Right kidney (tissue), 1 donor: ENCODE results near the gene NCEH1.

Experiments
- DNase-seq: peaks from one replicate; pipeline ENCODE4 v3.0.0-alpha.2; 2016

Gene NCEH1

DNA sequence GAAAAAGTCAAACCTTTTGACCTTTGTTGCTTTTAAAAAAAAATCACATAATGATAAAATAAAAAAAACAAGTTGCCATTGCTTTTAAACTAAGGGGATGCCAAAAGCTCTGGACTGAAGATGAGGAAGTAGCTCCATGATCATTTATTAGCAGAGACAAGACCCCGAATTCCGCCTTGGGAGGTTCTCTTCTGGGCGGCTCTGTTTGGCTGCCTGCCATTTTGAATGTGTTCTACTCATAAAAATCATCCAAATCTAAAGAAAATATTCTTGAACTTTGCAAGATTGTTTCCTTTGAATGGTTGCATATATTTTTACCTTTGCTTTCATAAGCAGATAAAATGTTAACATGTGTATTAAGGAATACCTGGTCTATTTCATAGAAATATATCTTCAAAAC lies 63.8 kb downstream of the NCEH1 start:
- no peak for DNase-seq

DNA sequence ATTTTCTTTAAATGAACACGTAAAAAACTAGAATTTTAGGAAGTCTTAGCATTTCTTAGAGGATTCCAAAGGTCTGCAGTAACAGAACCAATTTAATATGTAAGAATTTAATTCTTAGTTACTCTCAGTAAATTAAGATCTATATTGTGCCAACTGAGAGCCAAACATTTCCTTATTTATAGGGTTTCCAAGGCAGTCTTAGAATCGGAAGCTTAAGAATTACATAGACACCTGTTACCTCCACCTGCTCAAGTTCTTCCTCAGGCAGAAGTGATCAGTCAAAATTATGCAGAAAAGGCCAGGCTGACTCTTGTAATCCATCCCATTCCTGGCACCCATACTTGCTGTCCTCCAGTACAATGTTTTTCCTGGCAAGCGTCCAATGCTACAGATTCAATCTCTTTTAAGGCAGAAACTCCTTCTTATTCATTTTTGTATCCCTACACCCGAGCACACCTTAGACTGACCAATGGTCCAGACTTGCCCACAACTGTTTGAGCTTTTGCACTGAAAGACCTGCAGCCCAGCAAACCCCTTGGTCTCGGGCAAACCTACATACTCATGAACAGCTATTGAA lies 64.3 kb downstream of the NCEH1 start:
- no peak for DNase-seq

DNA sequence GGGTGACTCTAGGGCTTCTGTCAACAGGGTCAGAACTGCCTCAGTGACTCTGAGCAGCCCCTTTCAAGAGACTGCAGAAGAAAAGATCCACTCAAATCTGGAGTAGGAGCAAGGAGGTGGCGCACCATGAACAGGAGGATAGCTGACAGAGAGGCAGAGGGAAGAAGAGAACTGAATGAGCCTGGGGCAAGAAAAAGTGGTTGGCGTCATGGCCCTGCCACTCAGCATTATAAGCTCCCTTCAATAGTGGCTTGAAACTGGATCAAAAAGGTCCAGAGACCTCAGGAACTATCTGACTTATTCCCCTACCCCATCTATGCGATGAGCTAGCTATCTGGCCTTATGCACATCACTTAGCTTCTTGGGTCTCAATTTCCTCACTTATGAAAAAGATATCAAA lies 66.6 kb downstream of the NCEH1 start:
- no peak for DNase-seq

DNA sequence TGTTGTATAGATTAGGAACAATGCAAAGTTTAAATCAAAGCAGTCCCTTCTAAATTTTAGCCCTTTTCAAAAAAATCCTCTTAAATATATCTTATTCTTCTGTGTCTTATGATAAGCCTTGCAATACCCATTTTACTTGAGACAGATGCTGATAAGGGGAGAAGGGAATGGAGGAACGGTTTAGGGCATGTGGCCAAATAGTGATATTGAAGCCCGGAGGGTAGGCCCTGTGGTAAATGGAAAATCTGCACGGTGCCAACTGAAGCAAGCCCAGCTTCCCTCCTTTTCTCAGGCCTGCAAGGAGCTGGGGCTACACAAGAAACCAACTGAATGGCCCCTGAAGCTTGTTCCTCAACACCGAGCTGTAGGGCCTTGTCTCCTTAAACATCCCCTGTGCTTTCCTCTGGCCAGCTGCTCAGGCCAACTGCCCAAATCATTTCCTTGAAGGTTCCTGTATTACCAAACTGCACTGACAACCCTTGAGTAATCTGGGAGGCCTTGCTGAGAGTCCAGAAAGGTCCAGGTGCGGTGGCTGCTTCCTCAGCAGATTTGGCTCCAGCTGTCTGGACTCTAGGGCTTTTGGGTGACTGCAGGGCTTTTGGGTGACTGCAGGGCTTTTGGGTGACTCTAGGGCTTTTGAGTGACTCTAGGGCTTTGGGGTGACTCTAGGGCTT lies 67.2 kb downstream of the NCEH1 start:
- no peak for DNase-seq

- DNase-seq: no peak
These were observed 69.6 kb downstream of the NCEH1 start for GRCh38 chr3:172641291-172641690.

DNA sequence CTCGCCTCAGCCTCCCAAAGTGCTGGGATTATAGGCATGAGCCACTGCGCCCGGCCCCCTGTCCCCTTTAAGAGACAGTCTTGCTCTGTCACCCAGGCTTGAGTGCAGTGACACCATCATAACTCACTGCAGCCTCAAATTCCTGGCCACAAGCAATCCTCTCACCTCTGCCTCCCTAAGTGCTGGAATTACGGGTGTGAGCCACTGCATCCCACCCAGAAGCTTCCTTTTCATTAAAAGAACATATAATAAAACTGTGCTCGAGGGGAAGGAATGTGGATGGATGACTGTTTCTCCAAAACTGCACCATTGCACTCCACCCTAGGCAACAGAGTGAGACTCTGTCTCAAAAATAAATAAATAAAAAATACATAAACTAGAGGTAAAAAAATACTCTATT lies 70.1 kb downstream of the NCEH1 start:
- DNase-seq: no peak

GRCh38 chr3:172635588-172635987 lies 75.3 kb downstream of the NCEH1 start:
- DNase-seq: no peak

GRCh38 chr3:172634948-172635347 lies 75.9 kb downstream of the NCEH1 start:
- DNase-seq: no peak

GRCh38 chr3:172630316-172630715 lies 80.6 kb downstream of the NCEH1 start:
- no peak for DNase-seq

DNA sequence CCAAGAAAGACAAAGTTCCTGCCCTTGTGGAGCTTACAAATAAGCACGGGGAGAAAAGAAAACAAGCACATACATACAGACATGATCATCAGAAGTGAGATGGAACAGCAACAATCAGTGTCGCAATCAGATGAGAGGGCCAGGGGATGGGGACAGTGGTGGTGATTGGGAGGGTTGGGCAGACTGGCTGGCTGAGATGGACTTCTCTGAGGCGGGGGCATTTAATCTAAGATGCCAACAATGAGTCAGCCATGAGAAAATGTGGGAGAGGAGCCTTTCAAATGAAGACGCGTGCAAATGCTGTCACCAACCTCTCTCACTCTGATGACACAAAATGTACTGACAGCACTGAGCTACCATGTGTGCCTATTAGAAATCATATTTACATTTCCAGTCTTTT lies 81.4 kb downstream of the NCEH1 start:
- DNase-seq: no peak

DNA sequence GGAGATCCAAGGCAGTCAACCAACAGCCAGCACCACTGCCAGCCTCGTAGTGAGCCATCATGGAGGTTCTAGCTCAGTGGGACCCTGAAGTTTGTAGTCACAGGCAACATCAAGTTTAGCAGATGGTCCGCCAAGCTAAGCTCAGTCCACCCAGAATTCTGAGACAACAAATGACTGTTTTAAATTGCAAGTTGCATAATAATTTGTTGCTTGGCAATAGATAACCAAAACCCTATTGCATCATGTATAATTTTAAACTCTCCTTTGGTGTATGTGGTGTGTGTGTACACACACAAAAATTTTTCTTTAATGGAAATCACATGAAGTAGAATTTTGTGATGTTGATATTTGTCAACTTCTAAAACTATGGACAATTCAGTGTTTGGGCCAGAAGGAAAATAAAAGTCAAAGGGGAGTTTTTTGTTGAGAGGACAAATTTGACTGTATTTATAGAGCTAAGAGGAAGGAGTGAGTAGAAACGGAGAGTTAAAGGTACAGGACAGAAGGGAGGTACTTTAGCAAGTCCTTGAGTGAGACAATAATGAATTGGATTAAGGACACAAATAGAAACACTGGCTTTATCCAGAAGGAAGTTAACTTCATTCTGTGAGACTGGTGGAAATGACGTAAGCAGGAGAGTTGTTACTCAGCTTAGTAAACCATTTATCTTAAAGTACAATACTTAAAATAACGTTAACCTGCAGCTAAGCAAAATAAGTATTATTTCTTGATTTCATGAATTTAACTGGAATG lies 83.6 kb downstream of the NCEH1 start:
- DNase-seq: no peak

DNA sequence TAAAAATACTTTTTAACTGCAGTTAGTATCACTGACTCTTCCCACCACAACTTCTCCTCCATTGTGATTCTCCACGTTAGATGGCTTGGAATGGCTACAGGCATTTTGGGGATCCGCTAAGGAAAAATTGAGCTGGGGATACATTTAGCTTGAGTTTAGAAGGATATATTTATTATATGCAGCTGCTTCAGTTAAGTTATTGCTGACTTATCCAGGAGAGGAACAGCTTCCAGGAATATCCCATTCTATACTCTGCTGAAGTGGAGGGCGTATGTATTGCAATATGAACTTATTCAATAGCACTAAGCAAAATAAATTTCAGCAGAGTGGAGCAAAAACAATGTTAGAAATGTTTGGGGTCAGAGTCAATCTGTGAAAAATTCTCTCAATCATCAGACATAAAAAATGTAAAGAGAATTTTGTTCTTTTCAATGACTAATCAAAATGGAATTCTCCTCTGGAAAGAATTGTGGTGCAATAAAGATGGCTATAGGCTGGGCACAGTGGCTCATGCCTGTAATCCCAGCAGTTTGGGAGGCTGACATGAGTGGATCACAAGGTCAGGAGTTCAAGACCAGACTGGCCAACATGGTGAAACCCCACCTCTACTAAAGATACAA lies 84.7 kb downstream of the NCEH1 start:
- DNase-seq: no peak

GRCh38 chr3:172625404-172625803 lies 85.5 kb downstream of the NCEH1 start:
- no peak for DNase-seq

DNA sequence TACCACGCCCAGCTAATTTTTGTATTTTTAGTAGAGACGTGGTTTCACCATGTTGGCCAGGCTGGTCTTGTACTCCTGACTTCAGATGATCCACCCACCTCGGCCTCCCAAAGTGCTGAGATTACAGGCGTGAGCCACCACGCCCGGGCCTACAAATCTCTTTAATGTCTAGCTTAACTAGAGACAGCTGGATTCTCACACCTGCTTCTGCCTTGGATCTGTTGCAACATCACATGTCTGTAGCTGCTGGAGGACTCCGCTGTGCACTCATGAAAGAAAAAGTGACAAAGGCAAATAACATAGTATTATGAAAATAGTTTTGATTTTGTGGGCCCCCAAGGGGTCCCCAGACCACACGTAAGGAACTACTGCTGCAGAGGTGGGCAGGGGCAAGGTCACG lies 85.9 kb downstream of the NCEH1 start:
- DNase-seq: no peak

DNA sequence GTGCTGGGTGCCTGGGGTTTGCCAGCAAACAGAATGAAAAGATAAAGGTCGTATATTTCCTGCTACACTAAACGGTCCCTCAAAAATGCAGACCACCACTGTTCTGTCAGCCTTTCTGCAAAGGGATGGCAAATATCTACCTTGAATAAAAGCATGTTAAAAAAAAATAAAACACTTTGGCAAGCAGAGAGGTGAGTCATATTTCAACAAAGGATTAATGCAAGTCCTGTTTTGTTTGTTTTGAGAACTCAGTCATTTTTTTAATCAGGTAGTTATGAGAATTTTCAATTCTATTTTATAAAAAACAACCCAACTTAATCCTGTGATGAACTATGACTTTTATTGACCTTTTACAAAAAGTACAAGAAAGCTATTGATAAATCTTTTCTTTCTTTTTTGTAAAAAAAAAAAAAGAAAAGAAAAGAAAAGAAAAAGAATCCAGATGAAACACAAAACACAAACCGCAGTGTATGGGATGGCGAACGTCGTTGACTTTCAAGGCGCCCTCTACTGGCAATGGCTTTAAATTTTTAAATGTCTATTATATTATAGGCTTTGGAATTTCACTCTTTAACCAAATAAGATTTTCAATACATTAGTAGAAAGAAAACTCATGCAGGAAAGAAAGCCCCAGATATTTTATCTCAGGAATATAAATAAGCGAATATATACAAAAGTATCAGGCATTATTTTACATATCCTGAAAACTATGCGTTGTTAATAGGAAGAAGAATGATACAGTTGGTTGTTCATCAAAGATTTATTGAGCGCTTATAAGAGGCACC lies 87.8 kb downstream of the NCEH1 start:
- DNase-seq: no peak

GRCh38 chr3:172622156-172622555 lies 88.7 kb downstream of the NCEH1 start:
- DNase-seq: no peak

DNA sequence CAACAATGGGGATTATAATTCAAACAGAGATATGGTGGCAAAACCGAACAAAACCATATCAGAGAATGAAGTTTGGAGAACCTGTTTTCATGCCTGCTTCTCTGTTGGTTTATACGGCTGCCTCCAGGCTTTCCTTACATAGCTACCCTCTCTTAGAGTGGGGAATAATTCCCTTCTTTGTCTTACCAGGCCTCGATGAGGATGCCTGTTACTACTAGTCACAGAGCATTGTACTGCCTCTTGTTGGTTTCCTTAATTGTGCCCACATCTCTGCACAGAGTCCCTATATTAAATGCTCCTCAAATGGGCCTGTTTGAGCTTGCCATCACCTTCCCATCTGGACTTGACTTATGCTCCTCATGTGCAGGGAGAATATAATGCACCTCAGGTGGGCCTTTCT lies 92.9 kb downstream of the NCEH1 start:
- no peak for DNase-seq

- DNase-seq: no peak
These were observed 93.7 kb downstream of the NCEH1 start for GRCh38 chr3:172617013-172617706.

GRCh38 chr3:172616031-172616461 lies 94.8 kb downstream of the NCEH1 start:
- DNase-seq: no peak

DNA sequence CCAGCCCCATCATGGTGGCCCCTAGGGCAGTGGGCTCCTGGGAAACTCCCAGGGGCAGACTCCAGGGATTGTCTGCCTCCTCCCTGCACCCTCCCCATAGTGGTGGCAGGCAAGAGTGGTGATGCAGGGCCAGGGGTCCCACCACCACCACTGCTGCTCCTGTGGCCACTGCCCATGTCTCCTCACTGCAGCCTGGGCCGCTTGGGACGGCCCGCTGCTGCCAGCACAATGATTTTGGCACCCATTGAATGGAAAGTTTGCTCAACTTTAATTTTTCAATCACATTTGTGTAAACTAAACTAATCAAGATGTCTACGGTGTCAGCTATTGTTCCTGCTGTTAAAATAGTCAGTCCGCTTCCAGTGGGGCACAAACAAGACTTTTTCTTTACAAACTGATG lies 95.6 kb downstream of the NCEH1 start:
- DNase-seq: no peak

DNA sequence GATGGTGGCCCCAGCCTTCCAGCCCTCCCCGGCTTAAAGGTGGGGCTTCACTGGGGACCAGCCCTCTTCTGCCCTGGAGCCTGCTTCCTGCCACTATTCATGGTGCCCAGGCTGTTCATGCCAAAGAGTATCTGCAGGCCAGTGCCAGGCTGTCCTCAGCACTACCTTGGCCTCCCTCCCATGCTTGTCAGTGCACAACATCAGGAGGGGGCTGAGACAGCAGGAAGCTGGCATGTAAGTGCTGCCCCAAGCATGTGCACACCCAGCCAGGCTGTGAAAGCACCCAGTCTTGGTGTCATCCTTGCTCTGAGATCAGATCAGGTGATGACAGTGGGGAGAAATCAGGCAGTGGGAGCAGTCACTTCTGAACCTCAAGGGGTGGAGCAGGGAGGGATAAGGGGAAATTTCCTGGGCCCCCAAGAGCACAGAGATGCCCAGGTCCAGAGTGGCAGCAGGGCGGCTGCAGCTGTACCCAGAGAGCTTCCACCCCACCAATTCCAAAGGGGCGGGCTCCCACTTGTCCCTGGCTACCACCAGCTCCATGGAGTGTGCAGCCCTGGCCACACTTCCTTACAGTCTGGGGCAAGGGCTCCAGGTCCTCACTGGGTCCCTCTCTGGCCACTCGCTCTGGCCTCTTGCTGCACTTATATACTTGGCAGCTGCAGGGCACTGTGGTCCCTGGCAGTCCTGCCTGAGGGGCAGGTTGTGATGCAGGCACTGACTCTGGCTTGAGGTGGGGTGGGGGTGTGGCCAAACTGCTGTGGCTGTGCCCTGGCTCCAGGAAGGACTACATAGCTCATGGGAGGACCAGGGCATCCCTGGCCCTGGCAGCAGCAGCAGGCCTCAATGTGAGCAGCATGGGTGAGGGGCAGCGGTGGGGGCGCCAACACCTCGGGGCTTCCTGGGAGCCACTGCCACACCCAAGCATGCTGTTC lies 96.3 kb downstream of the NCEH1 start:
- no peak for DNase-seq
